Lung (tissue), 12 donors: Measurements from ENCODE around the gene MN1. TPM values are rescaled to one million over a fixed set of nuclear protein-coding genes. Genes with fewer than 3 reads are reported as not detected.

Experiments
- ATAC-seq: fragments of 200-7000 bp; cut with Tn5 transposase; one replicate; pipeline ENCODE4 v1.9.1; 2020; ENCODE audit warnings: moderate number of reproducible peaks; ENCODE audit not compliant: insufficient read depth, low FRiP score
- DNase-seq, 3 donors: peaks; one replicate each; pipeline ENCODE4 v3.0.0-alpha.2; 2013 to 2017
- H3K27ac ChIP-seq, 2 donors: one replicate each; pipeline ENCODE4 v1.5.1; 2013; ENCODE audit warnings: mild to moderate bottlenecking in 2 of 2, moderate library complexity in 2 of 2, control low read depth in 1 of 2, inconsistent platforms in 1 of 2, low read depth in 1 of 2, low read length in 1 of 2
- H3K27me3 ChIP-seq, 3 donors: one replicate each; pipeline ENCODE4 v1.5.1; 2013; ENCODE audit warnings: low read length in 2 of 3; ENCODE audit not compliant: control insufficient read depth in 3 of 3, insufficient read depth in 3 of 3
- H3K36me3 ChIP-seq, 4 donors: one replicate each; pipeline ENCODE4 v1.5.1; 2013; ENCODE audit warnings: low read length in 4 of 4, mild to moderate bottlenecking in 1 of 4, moderate library complexity in 1 of 4; ENCODE audit not compliant: control insufficient read depth in 4 of 4, insufficient read depth in 4 of 4
- H3K4me1 ChIP-seq, 5 donors: one replicate each; pipeline ENCODE4 v1.5.1; 2013; ENCODE audit warnings: low read length in 5 of 5, mild to moderate bottlenecking in 2 of 5, moderate library complexity in 1 of 5; ENCODE audit not compliant: control insufficient read depth in 5 of 5, insufficient read depth in 5 of 5
- H3K4me3 ChIP-seq: one replicate; pipeline ENCODE4 v1.5.1; 2013; ENCODE audit warnings: mild to moderate bottlenecking, control low read depth, moderate library complexity
- H3K9ac ChIP-seq, 2 donors: one replicate each; pipeline ENCODE4 v1.5.1; 2013; ENCODE audit warnings: low read length in 2 of 2, control low read depth in 1 of 2; ENCODE audit not compliant: insufficient read depth in 1 of 2
- H3K9me3 ChIP-seq, 4 donors: one replicate each; pipeline ENCODE4 v1.5.1; 2013; ENCODE audit warnings: low read length in 3 of 4, mild to moderate bottlenecking in 1 of 4, moderate library complexity in 1 of 4; ENCODE audit not compliant: control insufficient read depth in 4 of 4, insufficient read depth in 3 of 4
- CTCF ChIP-seq: IDR thresholded peaks from 2 replicates; pipeline ENCODE4 v1.5.1; 2012; ENCODE audit warnings: mild to moderate bottlenecking; ENCODE audit errors: control extremely low read depth, extremely low read depth
- WGBS, 2 donors: extraction: QIAGEN DNeasy Blood & Tissue Kit; methylation state at CpG; one replicate each; pipeline ENCODE4 v1.1.7; 2013; 5-methylcytosine and 5-hydroxymethylcytosine counted together
- polyA plus RNA-seq, 2 donors: library from polyadenylated mRNA; stranded (reverse); fragments of 200-250 nt; gene quantifications; one replicate each; pipeline ENCODE4 v1.2.1, GENCODE V29; 2013
- total RNA-seq, 2 donors: library from RNA; depleted of rRNA in 1 of 2; stranded (reverse); fragments of >200 nt in 1 of 2; gene quantifications; one replicate each; pipeline ENCODE4 v1.2.1, GENCODE V29; 2014 to 2021
- donor health status: control.
- donor health status: control.
- donor health status: Bipolar disorder and iron deficiency.
- donor health status: healthy.
- donor health status: DM: yes; HTN: yes; CAD: no.

MN1 gene
- total and polyA plus RNA-seq, 4 donors: 2.4 to 6.5 (median 3.6) TPM

- Histone ChIP-seq H3K9me3 (peaks cover 0 to 13% (median 0%) of the 10 kb centered on the region in 4 donors), H3K4me1 (no peaks in the 10 kb centered on the region), H3K9ac (no peak overlapping the region), H3K36me3 (no peaks in the 10 kb centered on the region), H3K27ac (no peak overlapping the region), H3K4me3 (no peak overlapping the region), H3K27me3 (peaks cover 0 to 3% (median 0%) of the 10 kb centered on the region in 3 donors)
- 92 to 95% methylated on average over 5 of the region's 5 CpGs for WGBS, 2 donors
- ATAC-seq (no peak), DNase-seq (no peak)
- TF ChIP-seq CTCF: no peak
Observed at GRCh38 chr22:27706489-27706888, 95.1 kb downstream of the MN1 start.

- Histone ChIP-seq H3K27ac (no peak overlapping the region), H3K4me1 (no peaks in the 10 kb centered on the region), H3K9me3 (peaks cover 0 to 14% (median 0%) of the 10 kb centered on the region in 4 donors), H3K9ac (no peak overlapping the region), H3K4me3 (no peak overlapping the region), H3K36me3 (no peaks in the 10 kb centered on the region), H3K27me3 (peaks cover 0 to under 1% (median 0%) of the 10 kb centered on the region in 3 donors)
- no peak for TF ChIP-seq CTCF
- WGBS, 2 donors: 55 to 57% methylated on average over 12 of the region's 12 CpGs
- DNase-seq (no peak), ATAC-seq (no peak)
Observed at GRCh38 chr22:27705408-27706080, 96.0 kb downstream of the MN1 start.

- Histone ChIP-seq H3K4me1 (no peaks in the 10 kb centered on the region), H3K9me3 (peaks cover 0 to 14% (median 0%) of the 10 kb centered on the region in 4 donors), H3K27ac (no peak overlapping the region), H3K27me3 (no peaks in the 10 kb centered on the region), H3K36me3 (no peaks in the 10 kb centered on the region), H3K4me3 (no peak overlapping the region), H3K9ac (no peak overlapping the region)
- no peak for TF ChIP-seq CTCF
- DNase-seq (no peak), ATAC-seq (no peak)
- WGBS, 2 donors: 97% methylated on average over 6 of the region's 6 CpGs
Observed at GRCh38 chr22:27704581-27704980, 97.0 kb downstream of the MN1 start.
